ENCODE measurements around the gene SNCAIP.

The SNCAIP gene

DNA sequence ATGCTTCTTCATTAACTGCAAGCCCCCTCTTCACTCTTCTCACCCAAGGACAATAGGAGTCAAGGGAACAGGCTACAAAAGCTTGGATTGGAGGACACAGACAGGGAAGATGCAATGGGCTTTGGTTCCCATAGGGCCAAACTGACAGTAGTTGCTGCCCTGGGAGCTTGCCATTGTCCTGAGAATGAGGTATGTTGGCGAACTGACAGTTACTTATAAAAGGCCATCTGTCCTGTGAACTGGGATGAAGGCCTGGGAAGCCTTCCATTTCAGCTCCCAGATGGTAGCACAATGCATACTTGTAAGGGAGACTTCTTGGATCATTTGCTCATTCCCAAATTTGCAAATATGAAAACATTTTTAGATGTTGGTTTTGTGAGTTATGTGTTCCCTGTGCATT, 88.9 kb downstream of the SNCAIP start:
- no peak for DNase-seq (ENCODE audit: low read depth)

DNA sequence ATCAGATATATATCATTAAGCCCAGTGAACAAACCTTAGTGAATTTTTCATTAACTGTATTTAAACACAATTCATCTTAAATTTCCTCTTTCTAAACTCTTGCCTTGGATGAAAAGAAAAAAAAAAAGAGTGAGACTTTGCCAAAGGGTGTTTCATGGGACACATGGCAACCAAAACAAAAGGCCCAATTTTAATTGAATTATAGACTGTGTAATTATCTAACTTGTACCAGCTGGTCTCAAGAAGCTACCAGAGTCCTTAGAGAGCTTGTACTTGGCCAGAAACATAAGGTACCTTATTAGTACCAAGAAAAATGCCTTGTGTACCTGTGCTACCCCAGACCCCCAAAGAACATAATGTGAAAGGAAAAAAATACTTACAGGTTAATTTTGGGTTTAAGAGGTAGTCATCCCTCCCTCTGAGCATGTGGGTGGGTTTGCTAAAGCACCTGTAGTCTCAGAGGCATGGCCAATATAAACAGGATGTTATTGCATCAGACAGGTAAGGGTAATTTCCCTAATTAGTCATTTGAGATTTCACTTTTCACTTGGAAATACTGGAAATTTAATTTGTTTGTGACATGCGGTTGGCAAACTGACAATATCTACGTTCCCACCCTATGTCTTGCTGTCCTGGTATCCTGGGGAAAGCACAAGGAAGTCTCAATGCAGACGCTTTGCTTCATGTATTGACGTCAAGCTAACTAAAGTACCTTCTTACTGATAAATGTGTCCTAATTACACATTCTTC, 90.1 kb downstream of the SNCAIP start:
- no peak for DNase-seq (ENCODE audit: low read depth)

GRCh38 chr5:122402955-122403685, 91.1 kb downstream of the SNCAIP start:
- no peak for DNase-seq (ENCODE audit: low read depth)

- no peak for DNase-seq (ENCODE audit: low read depth)
Measured at GRCh38 chr5:122404018-122404417, 92.0 kb downstream of the SNCAIP start.

DNA sequence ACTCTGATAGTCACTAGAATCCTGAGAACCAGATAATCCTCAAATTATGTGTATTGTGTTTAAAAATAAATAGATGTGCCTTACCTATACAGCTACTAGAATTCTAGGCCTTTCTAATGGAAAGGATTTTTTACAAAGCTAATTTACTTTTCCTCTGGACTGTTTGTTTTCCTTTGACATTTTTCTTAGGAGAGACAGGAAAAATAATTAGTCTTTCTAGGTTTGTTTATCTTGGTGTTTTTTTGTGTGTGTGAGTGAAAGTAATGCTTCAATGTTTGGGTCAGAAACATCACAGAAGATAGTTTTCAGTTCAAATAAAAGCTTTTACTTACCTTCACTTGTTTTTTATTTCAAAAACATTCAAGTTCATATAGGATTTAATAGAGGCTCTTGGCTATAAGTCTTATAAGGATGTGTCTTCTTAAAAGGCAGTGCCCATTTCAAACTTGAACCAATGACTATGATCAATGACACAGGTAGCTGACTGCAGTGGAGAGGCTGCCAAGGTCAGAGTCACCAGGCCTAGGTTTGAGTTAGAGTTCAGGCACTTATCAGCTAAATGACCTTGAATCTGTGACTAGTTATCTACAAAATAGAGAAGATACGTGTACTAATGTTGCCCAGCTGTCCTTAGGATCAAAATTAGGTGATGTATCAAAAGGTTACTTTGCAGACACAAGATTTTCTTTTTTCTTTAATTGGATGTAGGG, 92.8 kb downstream of the SNCAIP start:
- no peak for DNase-seq (ENCODE audit: low read depth)

DNA sequence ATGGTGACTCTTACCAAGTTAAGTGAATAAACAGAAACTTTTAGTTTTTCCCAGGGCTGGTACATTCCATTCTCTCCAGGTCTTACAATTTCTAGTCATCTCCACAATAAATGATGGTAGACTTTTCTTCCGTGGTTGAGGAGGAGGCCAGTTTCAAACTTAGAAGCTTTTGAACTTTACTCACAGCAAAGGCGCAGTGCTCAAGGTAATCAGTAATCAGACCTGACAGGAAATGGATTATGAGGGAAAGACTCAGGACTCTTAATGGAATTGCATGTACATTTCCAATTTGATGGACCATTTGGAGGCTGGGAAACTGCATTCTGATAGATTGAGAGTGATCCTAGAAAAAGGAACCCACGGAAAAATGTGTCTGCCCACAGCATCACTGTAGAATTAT, 93.7 kb downstream of the SNCAIP start:
- no peak for DNase-seq (ENCODE audit: low read depth)

DNA sequence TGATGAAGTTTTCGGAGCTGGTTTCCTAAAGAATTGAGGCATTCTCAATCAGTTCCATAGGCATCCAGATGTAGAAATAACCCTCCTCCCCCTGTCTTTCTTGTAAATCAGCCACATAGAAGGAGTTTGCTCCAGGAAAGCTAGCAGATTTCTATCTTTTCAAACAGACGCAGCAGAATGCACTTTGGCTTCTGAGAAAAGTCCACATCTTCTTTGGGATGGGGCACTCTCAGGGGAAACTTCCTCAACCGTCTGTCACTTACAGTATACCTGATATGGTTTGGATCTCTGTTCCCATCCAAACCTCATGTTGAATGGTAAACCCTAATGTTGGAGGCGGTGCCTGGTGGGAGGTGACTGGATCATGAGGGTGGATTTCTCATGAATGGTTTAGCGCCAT, 94.1 kb downstream of the SNCAIP start:
- no peak for DNase-seq (ENCODE audit: low read depth)

DNA sequence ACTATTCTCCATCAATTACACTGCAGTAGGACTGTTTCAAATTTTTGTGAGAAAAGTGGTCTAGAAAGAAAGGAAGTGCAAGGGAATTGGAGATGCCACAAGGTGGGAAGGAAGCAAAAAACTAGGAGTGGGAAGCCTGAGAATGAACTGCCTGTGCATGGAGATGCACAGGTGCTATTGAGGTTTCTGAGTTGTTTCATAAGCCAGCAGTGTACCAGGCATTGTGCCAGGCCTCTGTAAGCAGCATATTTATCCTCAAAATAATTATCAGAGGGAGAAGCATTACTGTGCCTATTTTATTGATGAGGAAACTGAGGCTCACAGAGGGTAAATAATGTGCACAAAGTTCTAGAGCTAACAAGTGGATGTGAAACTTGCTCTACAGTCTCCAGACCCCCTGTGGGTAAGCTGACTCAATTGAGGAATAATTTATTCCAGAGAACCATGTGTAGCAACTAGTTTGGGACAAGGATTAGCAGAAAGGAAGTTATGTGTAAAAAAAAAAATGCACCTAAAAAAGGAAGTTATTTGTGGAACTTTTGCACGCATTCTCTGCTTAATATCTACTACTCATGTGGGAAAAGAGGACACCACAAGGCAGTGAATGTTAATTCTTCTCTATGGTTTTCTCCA, 96.7 kb downstream of the SNCAIP start:
- DNase-seq (ENCODE audit: low read depth) = no peak

DNA sequence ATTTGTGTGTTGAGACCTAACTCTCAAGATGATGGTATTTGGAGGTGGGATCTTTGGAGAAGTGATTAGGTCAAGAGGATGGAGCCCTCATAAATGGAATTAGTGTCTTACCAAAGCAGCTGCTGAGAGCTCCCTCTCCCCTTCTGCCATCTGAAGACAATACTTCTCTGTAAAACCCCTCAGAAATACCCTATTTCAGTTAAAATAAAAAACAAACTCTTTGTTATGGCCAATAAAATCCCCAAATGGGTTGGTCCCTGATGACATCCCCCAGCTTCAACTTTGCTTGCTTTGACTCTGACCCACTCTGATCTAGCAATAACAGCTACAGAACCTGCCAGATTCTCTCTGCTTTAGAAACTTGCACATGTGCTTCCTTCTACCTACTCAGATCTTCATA, 100.9 kb downstream of the SNCAIP start:
- DNase-seq (ENCODE audit: low read depth) = no peak

GRCh38 chr5:122413722-122414121, 101.7 kb downstream of the SNCAIP start:
- DNase-seq (ENCODE audit: low read depth) = no peak

GRCh38 chr5:122415030-122415800, 103.2 kb downstream of the SNCAIP start:
- DNase-seq (ENCODE audit: low read depth) = no peak

DNA sequence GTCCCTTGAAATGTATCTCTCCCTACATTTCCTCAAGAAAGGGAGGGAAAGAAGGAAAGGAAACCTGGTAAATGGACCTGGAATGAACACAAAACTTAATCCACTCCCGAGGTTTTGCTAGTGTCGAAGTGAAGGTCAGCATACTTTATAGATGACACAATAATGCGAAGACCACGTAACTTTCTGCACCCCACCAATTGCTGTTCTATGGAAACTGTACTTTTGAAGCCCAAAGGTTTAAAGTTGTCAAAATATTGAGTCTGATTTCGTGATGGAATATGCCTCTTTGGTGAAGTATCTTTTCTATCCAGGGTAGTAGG, 103.7 kb downstream of the SNCAIP start:
- no peak for DNase-seq (ENCODE audit: low read depth)

DNA sequence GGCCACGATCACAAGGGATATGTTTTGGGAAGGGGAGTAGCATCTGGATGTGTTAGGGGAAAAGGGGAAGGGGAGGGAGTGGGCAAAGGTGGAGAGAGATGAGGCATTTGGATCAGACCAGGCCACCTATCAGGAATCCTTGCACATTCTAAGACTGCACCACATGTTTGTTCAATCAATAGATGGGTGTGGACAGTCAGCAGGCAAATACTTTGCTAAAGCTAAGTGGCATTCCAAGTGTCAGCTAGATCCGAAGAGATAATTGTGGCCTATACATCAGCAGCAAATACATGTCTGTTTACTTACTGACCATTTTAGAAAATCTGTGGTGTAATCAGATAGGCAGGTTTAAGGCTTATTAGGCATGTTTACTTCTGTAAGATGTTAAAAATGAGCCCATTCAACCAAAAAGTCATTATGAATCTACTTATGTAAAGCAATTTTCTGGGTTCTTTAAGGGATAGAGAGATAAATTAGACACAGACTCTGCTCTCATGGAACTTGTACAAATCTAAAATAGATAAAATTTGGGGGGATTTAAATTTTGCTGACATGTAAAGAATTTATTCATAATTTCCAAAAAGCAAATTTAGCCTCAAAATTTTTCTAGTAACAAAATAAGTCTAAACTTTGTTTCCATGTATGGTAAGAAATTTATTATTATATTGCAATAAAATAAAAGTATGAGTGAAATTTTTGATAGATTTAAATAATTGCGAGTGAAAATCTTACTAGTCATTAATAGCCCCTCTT, 107.3 kb downstream of the SNCAIP start:
- DNase-seq (ENCODE audit: low read depth) = no peak

GRCh38 chr5:122420091-122420490, 108.1 kb downstream of the SNCAIP start:
- DNase-seq (ENCODE audit: low read depth) = no peak

GRCh38 chr5:122420537-122421236, 108.7 kb downstream of the SNCAIP start:
- DNase-seq (ENCODE audit: low read depth) = no peak

DNA sequence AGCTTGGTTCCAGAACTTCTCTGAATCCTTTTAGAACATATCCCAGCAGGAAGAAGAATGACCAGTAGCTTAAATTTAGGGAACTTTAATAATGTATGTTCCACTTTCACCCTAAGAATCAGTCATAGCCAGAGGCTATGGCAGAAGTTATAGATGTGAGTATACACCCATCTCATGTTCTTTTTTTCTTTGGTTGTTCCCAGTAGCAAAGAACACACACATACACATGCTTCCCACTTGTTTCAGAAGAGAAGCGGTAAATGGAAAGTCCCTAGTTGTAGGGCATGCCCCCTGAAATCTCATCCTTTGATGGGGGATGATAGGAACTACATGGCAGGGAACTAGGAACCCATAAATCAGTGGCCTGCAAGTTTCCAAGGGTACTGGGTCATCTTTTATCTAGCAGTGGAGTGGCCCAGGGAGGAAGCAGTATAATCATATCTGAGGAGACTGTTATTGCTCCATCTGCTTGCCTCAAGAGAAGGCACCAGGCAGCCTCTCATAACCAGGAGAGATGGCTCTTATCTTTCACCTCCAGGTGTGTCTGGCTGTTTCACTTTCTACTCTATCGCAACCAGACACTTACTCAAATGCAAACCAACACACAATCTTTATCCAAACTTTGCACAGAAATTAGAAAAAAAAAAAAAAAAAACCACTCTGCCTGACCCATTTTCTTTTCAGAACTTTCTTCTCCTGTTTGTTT, 109.5 kb downstream of the SNCAIP start:
- no peak for DNase-seq (ENCODE audit: low read depth)

DNA sequence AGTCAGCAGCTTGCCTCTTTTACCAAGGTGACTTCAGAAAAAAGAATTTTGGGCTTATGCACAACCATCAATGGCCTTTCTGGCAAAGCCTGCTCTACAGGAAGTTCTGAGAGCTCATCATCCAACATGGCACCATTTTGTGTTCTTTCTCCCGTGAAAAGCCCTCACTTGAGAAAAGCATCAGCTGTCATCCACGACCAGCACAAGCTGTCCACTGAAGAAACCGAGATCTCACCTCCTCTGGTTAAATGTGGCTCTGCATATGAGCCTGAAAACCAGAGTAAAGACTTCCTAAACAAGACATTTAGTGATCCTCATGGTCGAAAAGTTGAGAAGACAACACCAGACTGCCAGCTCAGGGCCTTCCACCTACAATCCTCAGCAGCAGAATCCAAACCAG, 111.2 kb downstream of the SNCAIP start:
- DNase-seq (ENCODE audit: low read depth) = no peak

- no peak for DNase-seq (ENCODE audit: low read depth)
Measured at GRCh38 chr5:122424132-122424531, 112.1 kb downstream of the SNCAIP start.

DNA sequence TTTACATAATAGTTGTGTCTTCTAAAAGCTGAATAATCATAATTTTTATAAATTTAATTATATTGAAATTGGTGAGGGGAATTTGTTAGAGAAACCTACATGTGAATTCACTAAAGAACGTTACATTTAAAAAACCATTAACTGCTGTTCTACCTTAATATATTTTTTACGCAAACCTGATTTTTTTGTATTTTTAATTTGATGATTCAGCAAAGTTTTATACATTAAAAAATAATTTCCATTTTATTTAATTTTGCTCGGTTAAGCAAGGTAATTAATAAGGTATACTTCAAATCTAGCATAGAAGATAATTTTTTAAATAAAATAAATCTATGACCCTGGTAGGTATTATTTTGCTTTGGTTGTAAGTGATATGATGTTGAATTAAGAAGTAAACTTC, 114.3 kb downstream of the SNCAIP start:
- DNase-seq (ENCODE audit: low read depth) = no peak

DNA sequence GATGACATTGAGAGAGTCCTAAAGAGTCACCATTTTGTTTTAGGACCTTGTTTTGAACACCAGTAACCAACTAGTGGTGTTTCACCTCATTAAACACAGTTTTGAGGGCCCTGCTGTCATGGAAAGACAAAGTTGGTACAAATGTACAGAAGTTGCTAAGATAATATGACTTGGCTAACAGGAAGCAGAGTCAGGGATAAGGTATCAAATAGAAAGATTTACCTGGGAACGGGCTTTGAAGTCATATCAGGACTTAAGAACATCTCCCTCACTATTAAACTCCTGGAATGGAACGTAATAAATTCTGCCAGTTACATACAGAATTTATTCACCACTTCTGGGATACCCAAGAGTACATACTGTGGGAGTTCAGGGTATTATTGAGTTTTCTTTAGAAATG, 115.6 kb downstream of the SNCAIP start:
- DNase-seq (ENCODE audit: low read depth) = no peak

Data from stimulated activated CD8-positive, alpha-beta memory T cell treated with anti-CD3 and anti-CD28 coated beads, Interleukin-15, amount 100 ng/mL, for 1 hour (primary cell).